ENCODE results near the gene KRIT1. TPM values are rescaled to one million over a fixed set of nuclear protein-coding genes. Genes with fewer than 3 reads are reported as not detected.

KRIT1 gene
- polyA plus RNA-seq, 4 donors: 12.7 to 53.8 (median 20.8) TPM

DNA sequence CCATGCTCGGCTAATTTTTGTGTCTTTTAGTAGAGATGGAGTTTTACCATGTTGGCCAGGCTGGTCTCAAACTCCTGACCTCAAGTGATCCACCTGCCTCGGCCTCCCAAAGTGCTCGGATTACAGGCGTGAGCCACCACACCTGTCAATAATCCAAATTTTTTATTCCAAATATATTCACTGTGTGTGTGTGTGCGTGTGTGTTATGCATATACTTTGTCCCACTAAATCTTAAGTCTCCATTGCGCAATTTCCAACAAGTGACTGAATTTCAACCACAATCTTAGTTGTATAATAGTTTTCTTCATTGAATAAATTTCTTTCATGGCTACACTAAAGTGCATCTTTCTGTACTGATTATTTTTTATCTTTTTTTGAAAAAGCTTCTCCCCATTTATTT is 2.7 kb downstream of the KRIT1 start:
- H3K9me3 ChIP-seq (ENCODE audit: control insufficient read depth in 2 of 2, insufficient read depth in 1 of 2, low read depth in 1 of 2, low read length in 1 of 2): no peaks in the 10 kb centered on the region
- FAIRE-seq (no peak), DNase-seq (no peak)
- no peak overlapping the region for H3K27ac ChIP-seq (ENCODE audit: low read depth in 1 of 3, low read length in 2 of 3)
- no peak overlapping the region for H3K4me3 ChIP-seq (ENCODE audit: low read depth in 1 of 3, low read length in 3 of 3)
- H3K36me3 ChIP-seq (ENCODE audit: control insufficient read depth in 3 of 3, insufficient read depth in 2 of 3, low read depth in 1 of 3, low read length in 3 of 3): peaks cover 0 to 9% (median 2%) of the 10 kb centered on the region in 3 donors
- WGBS, 3 donors: 96 to 97% (median 97%) methylated on average over 6 of the region's 6 CpGs
- no peaks in the 10 kb centered on the region for H3K27me3 ChIP-seq (ENCODE audit: control insufficient read depth in 3 of 3, insufficient read depth in 3 of 3, low read length in 3 of 3)
- peaks cover 0 to 8% (median 0%) of the 10 kb centered on the region in 3 donors for H3K4me1 ChIP-seq (ENCODE audit: control insufficient read depth in 3 of 3, insufficient read depth in 2 of 3, low read depth in 1 of 3, low read length in 2 of 3)

DNA sequence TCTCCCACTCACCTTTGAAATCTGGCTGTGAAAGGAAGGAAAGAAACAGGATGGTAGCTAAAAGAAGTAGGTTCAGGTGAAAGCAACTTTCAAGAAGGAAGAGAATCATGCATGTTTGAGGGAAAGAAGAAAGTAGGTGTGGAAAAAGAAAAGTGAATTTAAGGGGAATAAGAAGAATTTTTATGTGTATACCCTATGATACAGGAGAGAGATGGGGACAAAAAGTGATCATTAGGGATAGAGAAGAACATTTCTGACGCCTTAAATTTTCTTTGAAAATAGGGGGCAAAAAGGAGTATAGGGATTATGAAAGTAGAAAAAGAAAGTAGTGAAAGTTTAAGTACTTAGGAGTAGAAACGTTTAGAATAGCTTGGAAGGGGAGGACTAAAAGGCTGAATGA is 15.2 kb downstream of the KRIT1 start:
- 73 to 79% (median 75%) methylated on average over 2 of the region's 2 CpGs for WGBS, 3 donors
- Histone ChIP-seq H3K27ac (ENCODE audit: low read depth in 1 of 3, low read length in 2 of 3) (no peak overlapping the region), H3K4me1 (ENCODE audit: control insufficient read depth in 3 of 3, insufficient read depth in 2 of 3, low read depth in 1 of 3, low read length in 2 of 3) (no peaks in the 10 kb centered on the region), H3K9me3 (ENCODE audit: control insufficient read depth in 2 of 2, insufficient read depth in 1 of 2, low read depth in 1 of 2, low read length in 1 of 2) (peaks cover 0 to 3% of the 10 kb centered on the region in 2 donors), H3K4me3 (ENCODE audit: low read depth in 1 of 3, low read length in 3 of 3) (no peak overlapping the region), H3K27me3 (ENCODE audit: control insufficient read depth in 3 of 3, insufficient read depth in 3 of 3, low read length in 3 of 3) (no peaks in the 10 kb centered on the region), H3K36me3 (ENCODE audit: control insufficient read depth in 3 of 3, insufficient read depth in 2 of 3, low read depth in 1 of 3, low read length in 3 of 3) (peaks cover 5 to 23% (median 10%) of the 10 kb centered on the region in 3 donors)
- no peak for FAIRE-seq
- no peak for DNase-seq

DNA sequence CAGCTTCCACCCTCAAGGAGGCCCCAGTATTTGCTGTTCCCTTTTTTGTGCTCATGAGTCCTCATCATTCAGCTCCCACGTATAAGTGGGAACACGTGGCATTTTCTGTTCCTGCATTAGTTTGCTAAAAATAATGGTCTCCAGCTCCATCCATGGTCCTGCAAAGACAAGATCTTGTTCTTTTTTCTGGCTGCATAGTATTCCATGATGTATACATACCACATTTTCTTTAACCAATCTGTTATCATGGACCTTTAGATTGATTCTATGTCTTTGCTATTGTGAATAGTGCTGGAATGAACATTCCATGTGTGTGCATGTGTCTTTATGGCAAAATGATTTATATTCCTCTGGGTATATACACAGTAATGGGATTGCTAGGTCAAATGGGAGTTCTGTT is 17.0 kb downstream of the KRIT1 start:
- peaks cover 6 to 31% (median 7%) of the 10 kb centered on the region in 3 donors for H3K36me3 ChIP-seq (ENCODE audit: control insufficient read depth in 3 of 3, insufficient read depth in 2 of 3, low read depth in 1 of 3, low read length in 3 of 3)
- no peak overlapping the region for H3K27ac ChIP-seq (ENCODE audit: low read depth in 1 of 3, low read length in 2 of 3)
- no peak overlapping the region for H3K4me3 ChIP-seq (ENCODE audit: low read depth in 1 of 3, low read length in 3 of 3)
- WGBS, 3 donors: 95 to 98% (median 97%) methylated on average over 2 of the region's 2 CpGs
- H3K27me3 ChIP-seq (ENCODE audit: control insufficient read depth in 3 of 3, insufficient read depth in 3 of 3, low read length in 3 of 3): no peaks in the 10 kb centered on the region
- DNase-seq (no peak), FAIRE-seq (no peak)
- H3K4me1 ChIP-seq (ENCODE audit: control insufficient read depth in 3 of 3, insufficient read depth in 2 of 3, low read depth in 1 of 3, low read length in 2 of 3): no peaks in the 10 kb centered on the region
- H3K9me3 ChIP-seq (ENCODE audit: control insufficient read depth in 2 of 2, insufficient read depth in 1 of 2, low read depth in 1 of 2, low read length in 1 of 2): peaks cover 0 to 3% of the 10 kb centered on the region in 2 donors

GRCh38 chr7:92228100-92228499 is 17.6 kb downstream of the KRIT1 start:
- peaks cover 0 to 3% of the 10 kb centered on the region in 2 donors for H3K9me3 ChIP-seq (ENCODE audit: control insufficient read depth in 2 of 2, insufficient read depth in 1 of 2, low read depth in 1 of 2, low read length in 1 of 2)
- H3K4me3 ChIP-seq (ENCODE audit: low read depth in 1 of 3, low read length in 3 of 3): no peak overlapping the region
- DNase-seq (no peak), FAIRE-seq (no peak)
- H3K4me1 ChIP-seq (ENCODE audit: control insufficient read depth in 3 of 3, insufficient read depth in 2 of 3, low read depth in 1 of 3, low read length in 2 of 3): no peaks in the 10 kb centered on the region
- H3K27me3 ChIP-seq (ENCODE audit: control insufficient read depth in 3 of 3, insufficient read depth in 3 of 3, low read length in 3 of 3): no peaks in the 10 kb centered on the region
- peaks cover 5 to 27% (median 7%) of the 10 kb centered on the region in 3 donors for H3K36me3 ChIP-seq (ENCODE audit: control insufficient read depth in 3 of 3, insufficient read depth in 2 of 3, low read depth in 1 of 3, low read length in 3 of 3)
- WGBS, 3 donors: 97 to 100% (median 100%) methylated on average over 2 of the region's 2 CpGs
- H3K27ac ChIP-seq (ENCODE audit: low read depth in 1 of 3, low read length in 2 of 3): no peak overlapping the region

- Histone ChIP-seq H3K9me3 (ENCODE audit: control insufficient read depth in 2 of 2, insufficient read depth in 1 of 2, low read depth in 1 of 2, low read length in 1 of 2) (peaks cover 0 to 3% of the 10 kb centered on the region in 2 donors), H3K4me1 (ENCODE audit: control insufficient read depth in 3 of 3, insufficient read depth in 2 of 3, low read depth in 1 of 3, low read length in 2 of 3) (no peaks in the 10 kb centered on the region), H3K4me3 (ENCODE audit: low read depth in 1 of 3, low read length in 3 of 3) (no peak overlapping the region), H3K27ac (ENCODE audit: low read depth in 1 of 3, low read length in 2 of 3) (no peak overlapping the region), H3K27me3 (ENCODE audit: control insufficient read depth in 3 of 3, insufficient read depth in 3 of 3, low read length in 3 of 3) (no peaks in the 10 kb centered on the region), H3K36me3 (ENCODE audit: control insufficient read depth in 3 of 3, insufficient read depth in 2 of 3, low read depth in 1 of 3, low read length in 3 of 3) (peaks cover 5 to 21% (median 5%) of the 10 kb centered on the region in 3 donors)
- FAIRE-seq: no peak
- 79 to 93% (median 85%) methylated on average over 4 of the region's 4 CpGs for WGBS, 3 donors
- no peak for DNase-seq
These were observed 18.7 kb downstream of the KRIT1 start for GRCh38 chr7:92226981-92227380.

DNA sequence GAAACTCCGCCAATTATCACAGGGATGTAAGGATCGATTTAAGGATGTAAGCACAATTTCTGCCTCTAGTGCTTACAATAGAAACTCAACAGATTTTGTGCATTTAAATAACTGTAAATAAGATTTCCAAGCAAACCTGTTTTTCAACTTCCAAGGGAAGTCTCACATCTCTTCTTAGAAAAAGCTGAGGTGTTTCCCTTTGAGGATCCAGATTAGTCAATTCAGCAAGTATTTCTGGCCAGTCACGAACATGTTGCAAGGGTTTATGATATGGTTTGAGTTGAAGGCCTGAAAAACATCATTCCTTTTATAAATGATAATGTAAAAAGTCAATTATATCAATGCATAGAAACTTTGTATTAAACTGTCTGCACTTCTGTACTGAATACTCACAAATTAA is 23.9 kb downstream of the KRIT1 start:
- no peak for DNase-seq
- H3K4me3 ChIP-seq (ENCODE audit: low read depth in 1 of 3, low read length in 3 of 3): no peak overlapping the region
- H3K4me1 ChIP-seq (ENCODE audit: control insufficient read depth in 3 of 3, insufficient read depth in 2 of 3, low read depth in 1 of 3, low read length in 2 of 3): no peaks in the 10 kb centered on the region
- H3K27me3 ChIP-seq (ENCODE audit: control insufficient read depth in 3 of 3, insufficient read depth in 3 of 3, low read length in 3 of 3): no peaks in the 10 kb centered on the region
- no peaks in the 10 kb centered on the region for H3K9me3 ChIP-seq (ENCODE audit: control insufficient read depth in 2 of 2, insufficient read depth in 1 of 2, low read depth in 1 of 2, low read length in 1 of 2)
- FAIRE-seq: no peak
- WGBS, 3 donors: 97 to 99% (median 99%) methylated on average over 3 of the region's 3 CpGs
- H3K27ac ChIP-seq (ENCODE audit: low read depth in 1 of 3, low read length in 2 of 3): no peak overlapping the region
- peaks cover 5 to 29% (median 10%) of the 10 kb centered on the region in 3 donors for H3K36me3 ChIP-seq (ENCODE audit: control insufficient read depth in 3 of 3, insufficient read depth in 2 of 3, low read depth in 1 of 3, low read length in 3 of 3)

DNA sequence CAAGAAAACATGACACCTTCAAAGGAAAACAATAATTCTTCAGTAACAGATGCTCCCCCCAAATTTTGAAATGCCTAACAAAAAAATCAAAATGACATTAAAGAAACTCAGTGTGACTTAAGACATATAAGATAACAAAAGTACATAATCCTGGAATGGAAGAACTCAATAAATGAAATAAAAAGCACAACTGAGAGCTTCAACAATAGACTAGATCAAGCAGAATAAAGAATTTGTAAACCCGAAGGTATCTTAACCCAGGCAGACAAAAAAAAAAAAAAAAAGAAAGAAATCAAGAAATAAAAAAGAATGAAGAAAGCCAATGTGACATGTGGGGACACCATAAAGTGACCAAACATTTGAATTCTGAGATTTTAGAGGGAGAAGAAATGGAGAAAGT is 39.0 kb downstream of the KRIT1 start:
- Histone ChIP-seq H3K27ac (ENCODE audit: low read depth in 1 of 3, low read length in 2 of 3) (no peak overlapping the region), H3K4me1 (ENCODE audit: control insufficient read depth in 3 of 3, insufficient read depth in 2 of 3, low read depth in 1 of 3, low read length in 2 of 3) (no peaks in the 10 kb centered on the region), H3K36me3 (ENCODE audit: control insufficient read depth in 3 of 3, insufficient read depth in 2 of 3, low read depth in 1 of 3, low read length in 3 of 3) (peaks cover 3 to 38% (median 19%) of the 10 kb centered on the region in 3 donors), H3K9me3 (ENCODE audit: control insufficient read depth in 2 of 2, insufficient read depth in 1 of 2, low read depth in 1 of 2, low read length in 1 of 2) (peaks cover 0 to 14% of the 10 kb centered on the region in 2 donors), H3K27me3 (ENCODE audit: control insufficient read depth in 3 of 3, insufficient read depth in 3 of 3, low read length in 3 of 3) (no peaks in the 10 kb centered on the region), H3K4me3 (ENCODE audit: low read depth in 1 of 3, low read length in 3 of 3) (no peak overlapping the region)
- WGBS, 3 donors: 98 to 100% (median 100%) methylated on average over 1 of the region's 1 CpG
- FAIRE-seq: peak; percentile 47
- DNase-seq: no peak

- Histone ChIP-seq H3K27ac (ENCODE audit: low read depth in 1 of 3, low read length in 2 of 3) (no peak overlapping the region), H3K4me3 (ENCODE audit: low read depth in 1 of 3, low read length in 3 of 3) (no peak overlapping the region), H3K27me3 (ENCODE audit: control insufficient read depth in 3 of 3, insufficient read depth in 3 of 3, low read length in 3 of 3) (no peaks in the 10 kb centered on the region), H3K36me3 (ENCODE audit: control insufficient read depth in 3 of 3, insufficient read depth in 2 of 3, low read depth in 1 of 3, low read length in 3 of 3) (peaks cover 3 to 37% (median 19%) of the 10 kb centered on the region in 3 donors), H3K9me3 (ENCODE audit: control insufficient read depth in 2 of 2, insufficient read depth in 1 of 2, low read depth in 1 of 2, low read length in 1 of 2) (peaks cover 0 to 14% of the 10 kb centered on the region in 2 donors), H3K4me1 (ENCODE audit: control insufficient read depth in 3 of 3, insufficient read depth in 2 of 3, low read depth in 1 of 3, low read length in 2 of 3) (no peaks in the 10 kb centered on the region)
- no peak for FAIRE-seq
- WGBS, 3 donors: 93 to 99% (median 97%) methylated on average over 3 of the region's 3 CpGs
- no peak for DNase-seq
These were observed 39.7 kb downstream of the KRIT1 start for GRCh38 chr7:92205987-92206386.

DNA sequence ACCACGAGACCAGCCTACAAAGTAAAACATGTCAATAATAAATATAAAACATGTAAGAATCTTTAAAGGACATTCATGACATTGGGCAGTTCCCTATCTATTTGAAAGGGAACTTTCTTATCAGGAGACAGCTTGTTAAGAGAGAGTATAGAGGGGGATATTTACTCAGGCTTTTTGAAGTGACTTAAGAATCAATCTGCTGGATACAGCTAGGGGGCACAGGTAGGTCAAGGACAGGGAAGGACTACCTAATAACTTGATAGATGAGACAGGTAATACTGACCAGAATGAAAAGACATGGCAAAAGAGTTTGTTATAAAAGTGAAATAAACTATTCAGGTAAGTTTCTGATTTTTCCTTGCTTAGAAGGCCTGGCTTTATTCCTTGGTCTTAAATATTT is 44.9 kb downstream of the KRIT1 start:
- Histone ChIP-seq H3K4me3 (ENCODE audit: low read depth in 1 of 3, low read length in 3 of 3) (no peak overlapping the region), H3K27me3 (ENCODE audit: control insufficient read depth in 3 of 3, insufficient read depth in 3 of 3, low read length in 3 of 3) (no peaks in the 10 kb centered on the region), H3K4me1 (ENCODE audit: control insufficient read depth in 3 of 3, insufficient read depth in 2 of 3, low read depth in 1 of 3, low read length in 2 of 3) (no peaks in the 10 kb centered on the region), H3K36me3 (ENCODE audit: control insufficient read depth in 3 of 3, insufficient read depth in 2 of 3, low read depth in 1 of 3, low read length in 3 of 3) (peaks cover 0 to 27% (median 15%) of the 10 kb centered on the region in 3 donors), H3K27ac (ENCODE audit: low read depth in 1 of 3, low read length in 2 of 3) (no peak overlapping the region), H3K9me3 (ENCODE audit: control insufficient read depth in 2 of 2, insufficient read depth in 1 of 2, low read depth in 1 of 2, low read length in 1 of 2) (peaks cover 0 to 4% of the 10 kb centered on the region in 2 donors)
- WGBS, 3 donors: 92 to 98% (median 93%) methylated on average over 1 of the region's 1 CpG
- DNase-seq: no peak
- no peak for FAIRE-seq
